GM12872 (cell line): ENCODE data around the gene TMEM135.

Experiments
- CTCF ChIP-seq: IDR thresholded peaks from 3 replicates; pipeline ENCODE4 v1.5.1; 2011; ENCODE audit warnings: low read depth, mild to moderate bottlenecking, low read length, moderate library complexity; ENCODE audit not compliant: insufficient read depth

The TMEM135 gene

GRCh38 chr11:87037450-87038234, at the start of gene TMEM135:
Gene TMEM135 (plus strand): TSS chr11:87037934. CDS start chr11:87038046, 112 bp downstream.
- TF ChIP-seq CTCF = no peak

- no peak for TF ChIP-seq CTCF
These were observed 49.3 kb upstream of the TMEM135 start for GRCh38 chr11:86988351-86988881.

GRCh38 chr11:86990031-86990430, 47.7 kb upstream of the TMEM135 start:
- TF ChIP-seq CTCF = no peak

- no peak for TF ChIP-seq CTCF
These were observed 47.2 kb upstream of the TMEM135 start for GRCh38 chr11:86990515-86990914.

- TF ChIP-seq CTCF = no peak
These were observed 46.4 kb upstream of the TMEM135 start for GRCh38 chr11:86991341-86991740.

- no peak for TF ChIP-seq CTCF
These were observed 44.7 kb upstream of the TMEM135 start for GRCh38 chr11:86993031-86993430.

GRCh38 chr11:86996953-86997570, 40.7 kb upstream of the TMEM135 start:
- no peak for TF ChIP-seq CTCF
